GM23248 (cell line): Measurements from ENCODE around the gene MYRFL. TPM values are rescaled to one million over a fixed set of nuclear protein-coding genes. Genes with fewer than 3 reads are reported as not detected.

Experiments used
- DNase-seq: peaks from one replicate; pipeline ENCODE4 v3.0.0-alpha.2; 2015
- H2AFZ ChIP-seq: fragments of 200-600 bp; sonication (generic); 2 replicates; pipeline ENCODE4 v1.6.1; 2016; ENCODE audit warnings: antibody characterized with exemption
- H3F3A ChIP-seq: fragments of 200-600 bp; sonication (generic); 2 replicates; pipeline ENCODE4 v1.6.1; 2016; ENCODE audit warnings: mild to moderate bottlenecking, antibody characterized with exemption, mixed run types; ENCODE audit not compliant: insufficient read depth
- H3K27ac ChIP-seq: fragments of 200-600 bp; sonication (generic); 2 replicates; pipeline ENCODE4 v1.5.1; 2016; ENCODE audit warnings: mild to moderate bottlenecking
- H3K27me3 ChIP-seq: fragments of 200-600 bp; sonication (generic); replicated peaks from 2 replicates; pipeline ENCODE4 v1.6.1; 2016; ENCODE audit warnings: mild to moderate bottlenecking; ENCODE audit not compliant: insufficient read depth
- H3K36me3 ChIP-seq: fragments of 200-600 bp; sonication (generic); 2 replicates; pipeline ENCODE4 v1.6.1; 2016; ENCODE audit warnings: low read depth, mild to moderate bottlenecking
- H3K4me1 ChIP-seq: fragments of 200-600 bp; sonication (generic); 2 replicates; pipeline ENCODE4 v1.6.1; 2016; ENCODE audit warnings: mild to moderate bottlenecking; ENCODE audit not compliant: insufficient read depth
- H3K4me2 ChIP-seq: fragments of 200-600 bp; sonication (generic); one replicate; pipeline ENCODE4 v1.6.1; 2016; ENCODE audit warnings: mild to moderate bottlenecking; ENCODE audit not compliant: unreplicated experiment
- H3K4me3 ChIP-seq: fragments of 200-600 bp; sonication (generic); 2 replicates; pipeline ENCODE4 v1.5.1; 2016; ENCODE audit warnings: mild to moderate bottlenecking
- H3K79me2 ChIP-seq: fragments of 200-600 bp; sonication (generic); 2 replicates; pipeline ENCODE4 v1.6.1; 2016; ENCODE audit warnings: mild to moderate bottlenecking; ENCODE audit not compliant: insufficient read depth
- H3K9ac ChIP-seq: fragments of 200-600 bp; sonication (generic); 2 replicates; pipeline ENCODE4 v1.6.1; 2016; ENCODE audit warnings: mild to moderate bottlenecking
- H3K9me2 ChIP-seq: fragments of 200-600 bp; sonication (generic); 2 replicates; pipeline ENCODE4 v1.6.1; 2016; ENCODE audit warnings: mixed run types, mild to moderate bottlenecking, moderate library complexity; ENCODE audit not compliant: insufficient read depth
- H3K9me3 ChIP-seq: fragments of 200-600 bp; sonication (generic); one replicate; pipeline ENCODE4 v1.6.1; 2017; ENCODE audit warnings: low read depth
- H4K20me1 ChIP-seq: fragments of 200-600 bp; sonication (generic); 2 replicates; pipeline ENCODE4 v1.6.0; 2016; ENCODE audit not compliant: insufficient read depth
- EZH2 ChIP-seq: fragments of 200-600 bp; sonication (generic); IDR thresholded peaks from 2 replicates; pipeline ENCODE4 v1.6.1; 2018; ENCODE audit warnings: antibody characterized with exemption, mild to moderate bottlenecking; ENCODE audit not compliant: insufficient read depth, poor library complexity, severe bottlenecking
- EZH2phosphoT487 ChIP-seq: fragments of 200-600 bp; sonication (generic); IDR thresholded peaks from 2 replicates; pipeline ENCODE4 v1.6.1; 2018; ENCODE audit warnings: antibody characterized with exemption, moderate library complexity, mild to moderate bottlenecking, low read depth; ENCODE audit not compliant: insufficient read depth
- WGBS, 2 experiments: methylation state at CpG; one replicate each; pipeline ENCODE4 v1.1.6; 2015 to 2017; ENCODE audit warnings: low lambda C conversion rate in 2 of 2, low coverage in 1 of 2; ENCODE audit errors: missing lambda C conversion rate in 2 of 2; 5-methylcytosine and 5-hydroxymethylcytosine counted together
- in situ Hi-C: fragments of 300-500 bp; cut with MboI; formaldehyde crosslinking; loops from 2 replicates; pipeline ENCODE4 v1.15.0; 2020
- polyA plus RNA-seq: library from polyadenylated mRNA; unstranded; fragments of >200 nt; fragmentation: Nextera tagmentation; extraction: Ambion mirVana; gene quantifications from 2 replicates; pipeline ENCODE4 v1.2.1, GENCODE V29; 2016
- total RNA-seq: library from RNA; depleted of rRNA; stranded (reverse); fragments of >200 nt; shearing (Covaris generic); gene quantifications from 2 replicates; pipeline ENCODE4 v1.2.3, GENCODE V29; 2014

Gene MYRFL
- total and polyA plus RNA-seq, 2 experiments from 2014 or later = not detected

DNA sequence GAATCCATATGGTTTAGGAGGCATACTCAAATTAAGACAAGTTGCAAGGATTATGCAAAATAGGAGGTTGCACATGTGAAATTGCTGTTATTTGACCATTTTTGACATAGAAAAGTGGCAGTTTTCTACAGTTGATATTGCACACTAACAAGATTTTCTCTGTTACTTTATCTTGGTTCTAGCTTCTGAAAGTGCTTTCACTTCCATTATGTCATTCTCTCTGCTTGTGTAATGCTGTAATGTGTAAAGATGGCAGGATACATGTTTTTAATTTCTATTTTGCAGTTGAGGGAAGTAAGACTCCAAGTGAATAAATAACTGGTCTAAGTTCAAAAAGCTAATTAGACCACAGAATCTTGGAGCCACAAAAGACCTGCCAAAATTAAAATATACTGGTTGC, 60.6 kb downstream of the MYRFL start:
- DNase-seq = no peak
- no peak for TF ChIP-seq EZH2
- TF ChIP-seq EZH2phosphoT487 = no peak
- Histone ChIP-seq H3K27ac (no peak overlapping the region), H3K9ac (no peak overlapping the region), H3K4me2 (no peak overlapping the region), H4K20me1 (no peaks in the 10 kb centered on the region), H3F3A (no peaks in the 10 kb centered on the region), H2AFZ (no peak overlapping the region), H3K27me3 (no peaks in the 10 kb centered on the region), H3K4me3 (no peak overlapping the region), H3K79me2 (no peaks in the 10 kb centered on the region), H3K9me3 (no peaks in the 10 kb centered on the region), H3K36me3 (no peaks in the 10 kb centered on the region), H3K9me2 (no peaks in the 10 kb centered on the region), H3K4me1 (no peaks in the 10 kb centered on the region)
- in situ Hi-C loops = loop anchor here (10.0 kb wide), 1 partner anchor 829 kb away; no protein-coding TSS in a partner anchor

DNA sequence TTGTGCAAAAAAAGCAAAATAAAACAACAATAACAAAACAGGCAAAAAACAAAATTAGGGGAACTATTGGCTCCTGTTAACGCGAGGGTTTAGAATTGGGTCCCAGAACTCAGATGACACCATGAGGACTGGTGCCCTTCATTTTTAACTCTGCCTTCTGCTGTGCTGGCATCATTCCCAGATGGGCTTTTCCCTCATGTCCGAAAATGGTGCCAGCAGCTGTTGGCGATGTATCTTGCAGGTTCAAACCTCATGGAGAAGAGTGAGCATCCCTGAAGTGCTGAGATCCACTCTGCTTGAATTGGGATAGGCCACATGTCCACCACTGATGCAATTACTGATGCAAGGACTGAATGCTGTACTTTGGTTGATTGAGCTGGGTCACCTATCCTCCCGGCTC, 61.1 kb downstream of the MYRFL start:
- no peak for DNase-seq
- no peaks in the 10 kb centered on the region for H3K36me3 ChIP-seq
- no peaks in the 10 kb centered on the region for H4K20me1 ChIP-seq
- H2AFZ ChIP-seq = no peak overlapping the region
- H3K9me2 ChIP-seq = no peaks in the 10 kb centered on the region
- no peaks in the 10 kb centered on the region for H3K79me2 ChIP-seq
- no peak overlapping the region for H3K4me2 ChIP-seq
- no peaks in the 10 kb centered on the region for H3K27me3 ChIP-seq
- no peak for TF ChIP-seq EZH2
- TF ChIP-seq EZH2phosphoT487 = no peak
- no peaks in the 10 kb centered on the region for H3F3A ChIP-seq
- no peak overlapping the region for H3K9ac ChIP-seq
- in situ Hi-C loops = loop anchor here (10.0 kb wide), 1 partner anchor 829 kb away; no protein-coding TSS in a partner anchor
- no peaks in the 10 kb centered on the region for H3K4me1 ChIP-seq
- H3K9me3 ChIP-seq = no peaks in the 10 kb centered on the region
- H3K27ac ChIP-seq = no peak overlapping the region
- 30 to 36% methylated on average over 5 of the region's 5 CpGs for WGBS, 2 experiments
- H3K4me3 ChIP-seq = no peak overlapping the region

DNA sequence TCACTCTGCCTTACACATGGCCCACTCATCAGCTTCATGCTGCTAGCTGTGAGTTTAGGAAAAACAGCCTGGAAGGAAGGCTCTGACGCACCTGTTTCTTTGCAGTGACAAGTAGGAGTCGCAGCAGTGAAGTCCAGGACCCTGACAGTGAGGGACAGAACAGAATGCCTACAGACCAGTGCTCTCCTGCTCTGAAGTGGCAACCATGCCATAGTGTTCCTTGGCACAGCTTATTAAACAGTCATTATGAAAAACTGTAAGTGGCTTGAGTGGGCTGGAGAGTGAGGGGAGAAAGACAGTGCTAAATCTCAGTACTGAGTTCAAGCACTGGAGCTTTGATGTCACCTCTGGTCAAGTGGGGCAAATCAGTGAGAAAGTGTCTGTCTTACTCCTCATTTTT, 61.7 kb downstream of the MYRFL start:
- no peak overlapping the region for H3K4me2 ChIP-seq
- H2AFZ ChIP-seq = no peak overlapping the region
- no peaks in the 10 kb centered on the region for H3K79me2 ChIP-seq
- H3K9ac ChIP-seq = no peak overlapping the region
- H3K4me3 ChIP-seq = no peak overlapping the region
- H4K20me1 ChIP-seq = no peaks in the 10 kb centered on the region
- H3K27me3 ChIP-seq = no peaks in the 10 kb centered on the region
- DNase-seq = no peak
- no peaks in the 10 kb centered on the region for H3K36me3 ChIP-seq
- no peak for TF ChIP-seq EZH2phosphoT487
- H3K9me3 ChIP-seq = no peaks in the 10 kb centered on the region
- H3K27ac ChIP-seq = no peak overlapping the region
- no peaks in the 10 kb centered on the region for H3F3A ChIP-seq
- WGBS, 2 experiments = 92 to 93% methylated on average over 2 of the region's 2 CpGs
- in situ Hi-C loops = loop anchor here (10.0 kb wide), 1 partner anchor 828 kb away; no protein-coding TSS in a partner anchor
- no peaks in the 10 kb centered on the region for H3K9me2 ChIP-seq
- H3K4me1 ChIP-seq = no peaks in the 10 kb centered on the region

DNA sequence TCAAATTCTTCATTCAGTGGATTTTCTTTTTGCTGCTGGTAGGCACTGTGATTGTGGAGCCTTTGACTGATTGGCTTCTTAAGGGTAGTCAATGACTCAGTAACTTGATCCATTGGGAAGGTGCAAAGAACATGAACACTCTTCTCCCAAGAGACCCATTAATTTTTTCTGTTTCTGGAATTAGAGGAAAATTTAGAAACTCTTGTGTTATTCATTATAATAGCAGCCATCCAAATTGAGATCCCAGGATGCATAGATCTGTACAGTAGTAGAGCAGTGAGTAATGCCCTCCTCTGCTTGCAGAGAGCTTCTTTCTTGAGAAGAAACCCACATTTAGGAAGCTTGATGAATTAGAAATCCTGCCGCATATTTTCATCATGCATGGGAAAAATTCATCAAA, 63.9 kb downstream of the MYRFL start:
- no peaks in the 10 kb centered on the region for H3K4me1 ChIP-seq
- no peaks in the 10 kb centered on the region for H3K9me3 ChIP-seq
- no peak overlapping the region for H2AFZ ChIP-seq
- H3K27ac ChIP-seq = no peak overlapping the region
- 96 to 97% methylated on average over 1 of the region's 1 CpG for WGBS, 2 experiments
- H3K9me2 ChIP-seq = no peaks in the 10 kb centered on the region
- DNase-seq = no peak
- in situ Hi-C loops = loop anchor here (10.0 kb wide), 1 partner anchor 826 kb away; no protein-coding TSS in a partner anchor
- no peak overlapping the region for H3K9ac ChIP-seq
- no peak overlapping the region for H3K4me3 ChIP-seq
- no peak overlapping the region for H3K4me2 ChIP-seq
- no peak for TF ChIP-seq EZH2phosphoT487
- TF ChIP-seq EZH2 = no peak
- H3K27me3 ChIP-seq = no peaks in the 10 kb centered on the region
- no peaks in the 10 kb centered on the region for H3K36me3 ChIP-seq
- H3F3A ChIP-seq = no peaks in the 10 kb centered on the region
- H3K79me2 ChIP-seq = no peaks in the 10 kb centered on the region
- H4K20me1 ChIP-seq = no peaks in the 10 kb centered on the region

DNA sequence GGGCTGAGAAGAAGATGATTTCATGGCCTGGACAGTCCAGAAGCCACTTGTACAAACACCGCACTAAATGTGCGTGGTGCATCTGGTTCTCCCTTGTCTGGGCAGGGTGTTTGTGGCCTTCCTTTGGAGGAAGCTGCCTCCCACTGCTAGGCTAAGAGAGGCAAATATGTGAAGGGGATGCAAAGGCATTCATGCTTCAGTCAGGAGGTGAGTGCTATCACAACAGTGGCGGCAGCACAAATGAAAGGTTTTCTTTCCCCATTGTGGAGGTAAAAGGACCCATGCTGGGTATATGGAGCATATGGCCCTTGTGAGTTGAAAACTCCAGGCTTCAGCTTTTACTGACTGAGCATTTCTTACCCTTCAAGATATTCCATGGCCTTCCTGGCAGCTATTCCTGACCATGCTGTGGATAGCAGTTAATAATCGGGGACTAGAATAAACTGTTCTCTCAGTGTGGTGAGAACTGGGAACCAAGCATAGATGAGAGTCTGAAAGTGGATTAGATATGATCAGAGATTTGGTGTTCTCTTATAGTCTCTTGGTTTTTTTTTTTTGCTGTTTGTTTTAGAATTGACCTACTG, 69.9 kb downstream of the MYRFL start:
- no peak for TF ChIP-seq EZH2
- TF ChIP-seq EZH2phosphoT487 = no peak
- Histone ChIP-seq H3K9me3 (no peaks in the 10 kb centered on the region), H3K36me3 (no peaks in the 10 kb centered on the region), H3K27me3 (no peaks in the 10 kb centered on the region), H3K9ac (no peak overlapping the region), H2AFZ (no peak overlapping the region), H3K27ac (no peak overlapping the region), H3K4me1 (peaks cover 19% of the 10 kb centered on the region), H3K9me2 (no peaks in the 10 kb centered on the region), H3K4me3 (no peak overlapping the region), H4K20me1 (no peaks in the 10 kb centered on the region), H3F3A (peaks cover 11% of the 10 kb centered on the region; the same call in 1 of the 2 replicates), H3K79me2 (no peaks in the 10 kb centered on the region), H3K4me2 (no peak overlapping the region)
- in situ Hi-C loops = no loop called here
- no peak for DNase-seq
- 96 to 100% methylated on average over 4 of the region's 4 CpGs for WGBS, 2 experiments
